Measurements from ENCODE around the gene TMEM217.

Gene TMEM217

GRCh38 chr6:37280162-37280887 is 22.4 kb upstream of the TMEM217 start:
- DNase-seq (ENCODE audit: low read depth, low spot score), result no peak

GRCh38 chr6:37279366-37280134 is 21.6 kb upstream of the TMEM217 start:
- DNase-seq (ENCODE audit: low read depth, low spot score), result no peak

- DNase-seq (ENCODE audit: low read depth, low spot score), result no peak
Observed at GRCh38 chr6:37277001-37277409, 19.1 kb upstream of the TMEM217 start.

GRCh38 chr6:37275350-37275749 is 17.4 kb upstream of the TMEM217 start:
- DNase-seq (ENCODE audit: low read depth, low spot score), result no peak

- no peak for DNase-seq (ENCODE audit: low read depth, low spot score)
Observed at GRCh38 chr6:37273690-37274089, 15.7 kb upstream of the TMEM217 start.

- DNase-seq (ENCODE audit: low read depth, low spot score), result no peak
Observed at GRCh38 chr6:37272834-37273566, 15.1 kb upstream of the TMEM217 start.

GRCh38 chr6:37269105-37269504 is 11.2 kb upstream of the TMEM217 start:
- no peak for DNase-seq (ENCODE audit: low read depth, low spot score)

- no peak for DNase-seq (ENCODE audit: low read depth, low spot score)
Observed at GRCh38 chr6:37265860-37266259, 7.9 kb upstream of the TMEM217 start.

GRCh38 chr6:37265001-37265400 is 7.1 kb upstream of the TMEM217 start:
- no peak for DNase-seq (ENCODE audit: low read depth, low spot score)

GRCh38 chr6:37262446-37263026 is 4.6 kb upstream of the TMEM217 start:
- DNase-seq (ENCODE audit: low read depth, low spot score), result no peak

GRCh38 chr6:37261198-37261597 is 3.3 kb upstream of the TMEM217 start:
- no peak for DNase-seq (ENCODE audit: low read depth, low spot score)

GRCh38 chr6:37260444-37260843 is 2.5 kb upstream of the TMEM217 start:
- DNase-seq (ENCODE audit: low read depth, low spot score), result no peak

GRCh38 chr6:37260040-37260439 is 2.1 kb upstream of the TMEM217 start:
- DNase-seq (ENCODE audit: low read depth, low spot score), result no peak

GRCh38 chr6:37259191-37259590 is 1.2 kb upstream of the TMEM217 start:
- DNase-seq (ENCODE audit: low read depth, low spot score), result no peak

GRCh38 chr6:37258405-37259105 is 611 bp upstream of the TMEM217 start:
- no peak for DNase-seq (ENCODE audit: low read depth, low spot score)

GRCh38 chr6:37257320-37257633 is 667 bp downstream of the TMEM217 start:
- DNase-seq (ENCODE audit: low read depth, low spot score), result no peak

- DNase-seq (ENCODE audit: low read depth, low spot score), result no peak
Observed at GRCh38 chr6:37256692-37257319, 1.1 kb downstream of the TMEM217 start.

GRCh38 chr6:37254881-37255280 is 3.1 kb downstream of the TMEM217 start:
- no peak for DNase-seq (ENCODE audit: low read depth, low spot score)

GRCh38 chr6:37253486-37254007 is 4.4 kb downstream of the TMEM217 start:
- no peak for DNase-seq (ENCODE audit: low read depth, low spot score)

- DNase-seq (ENCODE audit: low read depth, low spot score), result no peak
Observed at GRCh38 chr6:37251211-37251780, 6.6 kb downstream of the TMEM217 start.
